H9 (cell line): Measurements from ENCODE around the gene COL28A1. TPM values are rescaled to one million over a fixed set of nuclear protein-coding genes. Genes with fewer than 3 reads are reported as not detected.

Experiments used
- DNase-seq: peaks from one replicate; pipeline ENCODE4 v3.0.0-alpha.2; 2017
- H2AFZ ChIP-seq: one replicate; pipeline ENCODE4 v1.6.1; 2013; ENCODE audit warnings: mild to moderate bottlenecking, low read length, control low read depth, moderate library complexity
- H2AK5ac ChIP-seq: 2 replicates; pipeline ENCODE4 v1.6.1; 2013; ENCODE audit warnings: low read length, control low read depth, mixed read lengths; ENCODE audit not compliant: insufficient read length
- H2BK120ac ChIP-seq: one replicate; pipeline ENCODE4 v1.6.1; 2013; ENCODE audit warnings: low read depth, mild to moderate bottlenecking, low read length, control low read depth, inconsistent platforms; ENCODE audit not compliant: poor library complexity, severe bottlenecking
- H2BK12ac ChIP-seq: 2 replicates; pipeline ENCODE4 v1.6.1; 2013; ENCODE audit warnings: low read length, control low read depth, mixed read lengths, low read depth; ENCODE audit not compliant: insufficient read length
- H2BK15ac ChIP-seq: 2 replicates; pipeline ENCODE4 v1.6.1; 2013; ENCODE audit warnings: low read depth, low read length, control low read depth
- H2BK20ac ChIP-seq: one replicate; pipeline ENCODE4 v1.6.1; 2013; ENCODE audit warnings: low read depth, mild to moderate bottlenecking, low read length, control low read depth, inconsistent platforms; ENCODE audit not compliant: poor library complexity, severe bottlenecking
- H2BK5ac ChIP-seq: 2 replicates; pipeline ENCODE4 v1.6.1; 2013; ENCODE audit warnings: low read length, control low read depth, mixed read lengths; ENCODE audit not compliant: insufficient read length
- H3K14ac ChIP-seq: 2 replicates; pipeline ENCODE4 v1.6.1; 2013; ENCODE audit warnings: low read length, control low read depth; ENCODE audit not compliant: insufficient read depth
- H3K18ac ChIP-seq: 2 replicates; pipeline ENCODE4 v1.6.1; 2013; ENCODE audit warnings: low read depth, mild to moderate bottlenecking, mixed read lengths, low read length, control low read depth; ENCODE audit not compliant: insufficient read length
- H3K23ac ChIP-seq: 2 replicates; pipeline ENCODE4 v1.6.1; 2013; ENCODE audit warnings: low read length, control low read depth, mixed read lengths, low read depth; ENCODE audit not compliant: insufficient read length
- H3K23me2 ChIP-seq: 2 replicates; pipeline ENCODE4 v1.6.1; 2013; ENCODE audit warnings: low read depth, mild to moderate bottlenecking, mixed read lengths, low read length, control low read depth; ENCODE audit not compliant: insufficient read length, poor library complexity, severe bottlenecking
- H3K27ac ChIP-seq: 2 replicates; pipeline ENCODE4 v1.5.1; 2013; ENCODE audit warnings: low read length, control low read depth, mixed read lengths, low read depth; ENCODE audit not compliant: insufficient read length
- H3K27me3 ChIP-seq: 2 replicates; pipeline ENCODE4 v1.6.1; 2013; ENCODE audit warnings: low read length, control low read depth, inconsistent platforms; ENCODE audit not compliant: insufficient read depth
- H3K4ac ChIP-seq: 2 replicates; pipeline ENCODE4 v1.6.1; 2013; ENCODE audit warnings: low read depth, mild to moderate bottlenecking, control low read depth, inconsistent platforms, low read length, moderate library complexity
- H3K4me1 ChIP-seq: 2 replicates; pipeline ENCODE4 v1.6.1; 2013; ENCODE audit warnings: low read length, control low read depth, inconsistent platforms; ENCODE audit not compliant: insufficient read depth
- H3K4me2 ChIP-seq: 2 replicates; pipeline ENCODE4 v1.6.1; 2013; ENCODE audit warnings: low read length, control low read depth, mixed read lengths; ENCODE audit not compliant: insufficient read length, insufficient read depth
- H3K56ac ChIP-seq: 2 replicates; pipeline ENCODE4 v1.6.1; 2013; ENCODE audit warnings: low read depth, mild to moderate bottlenecking, mixed read lengths, low read length, control low read depth; ENCODE audit not compliant: insufficient read length
- H3K79me1 ChIP-seq: 2 replicates; pipeline ENCODE4 v1.6.1; 2013; ENCODE audit warnings: low read depth, mild to moderate bottlenecking, moderate library complexity, low read length, control low read depth, inconsistent platforms; ENCODE audit not compliant: insufficient read depth, poor library complexity, severe bottlenecking
- H3K79me2 ChIP-seq: 2 replicates; pipeline ENCODE4 v1.6.1; 2013; ENCODE audit warnings: low read length, control low read depth, inconsistent platforms; ENCODE audit not compliant: insufficient read depth
- H3K9ac ChIP-seq: 2 replicates; pipeline ENCODE4 v1.6.1; 2013; ENCODE audit warnings: low read length, control low read depth, mixed read lengths; ENCODE audit not compliant: insufficient read length; ENCODE audit errors: extremely low read depth
- H3K9me3 ChIP-seq: one replicate; pipeline ENCODE4 v1.6.1; 2013; ENCODE audit warnings: low read depth, low read length, inconsistent platforms; ENCODE audit not compliant: control insufficient read depth
- H3T11ph ChIP-seq: one replicate; pipeline ENCODE4 v1.6.1; 2013; ENCODE audit warnings: mild to moderate bottlenecking, low read length, control low read depth, inconsistent platforms
- H4K20me1 ChIP-seq: one replicate; pipeline ENCODE4 v1.6.1; 2013; ENCODE audit not compliant: control insufficient read depth, insufficient read length, insufficient read depth
- H4K5ac ChIP-seq: 2 replicates; pipeline ENCODE4 v1.6.1; 2013; ENCODE audit warnings: low read depth, mild to moderate bottlenecking, mixed read lengths, low read length, control low read depth; ENCODE audit not compliant: insufficient read length
- H4K8ac ChIP-seq: replicated peaks from 2 replicates; pipeline ENCODE4 v1.6.1; 2013; ENCODE audit warnings: low read length, control low read depth, mixed read lengths, low read depth; ENCODE audit not compliant: insufficient read length
- H4K91ac ChIP-seq: 2 replicates; pipeline ENCODE4 v1.6.1; 2013; ENCODE audit warnings: low read depth, mild to moderate bottlenecking, moderate library complexity, mixed read lengths, low read length, control low read depth; ENCODE audit not compliant: insufficient read length
- H3K27ac Mint-ChIP-seq, 3 experiments: 2 replicates in 2 of 3; 3 replicates in 1 of 3; pipeline ENCODE4 v1.8.0; 2020 to 2021; ENCODE audit warnings: mixed read lengths in 3 of 3, mild to moderate bottlenecking in 1 of 3, moderate library complexity in 1 of 3
- H3K27me3 Mint-ChIP-seq: 2 replicates; pipeline ENCODE4 v1.8.0; 2021; ENCODE audit warnings: low read depth, mild to moderate bottlenecking, moderate library complexity, mixed read lengths
- H3K36me3 Mint-ChIP-seq, 3 experiments: 2 replicates in 2 of 3; 3 replicates in 1 of 3; pipeline ENCODE4 v1.8.0; 2020 to 2021; ENCODE audit warnings: low read depth in 3 of 3, mixed read lengths in 3 of 3; ENCODE audit not compliant: insufficient read depth in 1 of 3
- H3K4me1 Mint-ChIP-seq, 2 experiments: 2 replicates each; pipeline ENCODE4 v1.8.0; 2020; ENCODE audit warnings: mixed read lengths in 2 of 2
- H3K4me3 Mint-ChIP-seq, 2 experiments: 2 replicates in 1 of 2; 3 replicates in 1 of 2; pipeline ENCODE4 v1.8.0; 2020 to 2021; ENCODE audit warnings: mild to moderate bottlenecking in 2 of 2, mixed read lengths in 2 of 2, moderate library complexity in 1 of 2
- H3K9me3 Mint-ChIP-seq, 2 experiments: 2 replicates in 1 of 2; 3 replicates in 1 of 2; pipeline ENCODE4 v1.8.0; 2020; ENCODE audit warnings: mild to moderate bottlenecking in 2 of 2, mixed read lengths in 2 of 2, moderate library complexity in 1 of 2
- WGBS: extraction: QIAGEN DNeasy Blood & Tissue Kit; methylation state at CpG from one replicate; pipeline ENCODE4 v1.1.7; 2013; ENCODE audit warnings: missing lambda C conversion rate, low lambda C conversion rate, mixed read lengths; ENCODE audit not compliant: insufficient read length; ENCODE audit errors: extremely low coverage; 5-methylcytosine and 5-hydroxymethylcytosine counted together
- total RNA-seq: library from RNA; stranded (reverse); gene quantifications from 2 replicates; pipeline ENCODE4 v1.2.1, GENCODE V29; 2021
- TF ChIP-seq, protein P1 (sequence below): fragments of 200-600 bp; sonication (generic); conservative IDR thresholded peaks from 3 replicates; pipeline ENCODE4 v1.8.0; 2021; ENCODE audit warnings: antibody characterized with exemption, mild to moderate bottlenecking

Gene COL28A1
- total RNA-seq, 1 experiment from 2014 or later = 0.66 TPM

DNA sequence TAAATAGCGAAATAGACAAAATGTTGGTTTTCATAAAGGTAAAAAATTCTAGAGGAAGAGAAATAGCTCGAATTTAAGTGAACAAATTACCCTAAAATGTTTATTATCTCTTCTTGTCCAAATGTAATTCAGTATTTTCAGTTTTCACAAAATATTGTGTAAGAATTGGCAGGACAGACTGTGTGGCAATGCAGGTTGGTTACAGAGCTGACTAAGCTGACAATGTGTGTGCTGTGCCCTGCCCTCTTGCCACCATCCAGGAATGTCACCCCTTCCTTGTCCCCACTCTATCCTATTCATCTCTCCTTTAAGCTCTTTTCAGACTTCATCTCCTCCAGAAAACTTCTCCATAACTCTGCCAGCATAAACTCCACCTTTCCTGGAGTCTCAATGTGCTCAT, 46.1 kb downstream of the COL28A1 start:
- WGBS = no CpG with 5 or more reads among the region's 2 CpGs
- no peak overlapping the region for H2BK120ac ChIP-seq
- H3K9me3 ChIP-seq = no peaks in the 10 kb centered on the region
- Mint-ChIP-seq H3K36me3 (peaks cover 0 to 8% (median 4%) of the 10 kb centered on the region in 3 experiments; a peak in 4 of 7 replicates), H3K27me3 (no peaks in the 10 kb centered on the region), H3K9me3 (peaks cover 15 to 18% of the 10 kb centered on the region in 2 experiments; a peak in 4 of 5 replicates), H3K4me1 (peaks cover 6 to 7% of the 10 kb centered on the region in 2 experiments; a peak in 3 of 4 replicates), H3K27ac (no peak overlapping the region), H3K4me3 (no peak overlapping the region)
- no peak overlapping the region for H2BK20ac ChIP-seq
- no peak overlapping the region for H3K14ac ChIP-seq
- no peaks in the 10 kb centered on the region for H3K4me1 ChIP-seq
- no peak overlapping the region for H4K8ac ChIP-seq
- H2BK5ac ChIP-seq = no peak overlapping the region
- no peaks in the 10 kb centered on the region for H3K23me2 ChIP-seq
- H3K4ac ChIP-seq = no peak overlapping the region
- no peak overlapping the region for H3K56ac ChIP-seq
- no peaks in the 10 kb centered on the region for H3K79me1 ChIP-seq
- no peak overlapping the region for H2AK5ac ChIP-seq
- H4K5ac ChIP-seq = no peak overlapping the region
- no peaks in the 10 kb centered on the region for H3K79me2 ChIP-seq
- H3K27ac ChIP-seq = no peak overlapping the region
- no peak overlapping the region for H3T11ph ChIP-seq
- H3K18ac ChIP-seq = no peak overlapping the region
- no peak overlapping the region for H3K23ac ChIP-seq
- no peak overlapping the region for H3K9ac ChIP-seq
- H3K27me3 ChIP-seq = no peaks in the 10 kb centered on the region
- H2AFZ ChIP-seq = no peak overlapping the region
- H3K4me2 ChIP-seq = no peak overlapping the region
- H4K91ac ChIP-seq = no peak overlapping the region
- no peaks in the 10 kb centered on the region for H4K20me1 ChIP-seq
- no peak overlapping the region for H2BK12ac ChIP-seq
- no peak overlapping the region for H2BK15ac ChIP-seq
- DNase-seq = no peak
- TF ChIP-seq, protein P1, sequence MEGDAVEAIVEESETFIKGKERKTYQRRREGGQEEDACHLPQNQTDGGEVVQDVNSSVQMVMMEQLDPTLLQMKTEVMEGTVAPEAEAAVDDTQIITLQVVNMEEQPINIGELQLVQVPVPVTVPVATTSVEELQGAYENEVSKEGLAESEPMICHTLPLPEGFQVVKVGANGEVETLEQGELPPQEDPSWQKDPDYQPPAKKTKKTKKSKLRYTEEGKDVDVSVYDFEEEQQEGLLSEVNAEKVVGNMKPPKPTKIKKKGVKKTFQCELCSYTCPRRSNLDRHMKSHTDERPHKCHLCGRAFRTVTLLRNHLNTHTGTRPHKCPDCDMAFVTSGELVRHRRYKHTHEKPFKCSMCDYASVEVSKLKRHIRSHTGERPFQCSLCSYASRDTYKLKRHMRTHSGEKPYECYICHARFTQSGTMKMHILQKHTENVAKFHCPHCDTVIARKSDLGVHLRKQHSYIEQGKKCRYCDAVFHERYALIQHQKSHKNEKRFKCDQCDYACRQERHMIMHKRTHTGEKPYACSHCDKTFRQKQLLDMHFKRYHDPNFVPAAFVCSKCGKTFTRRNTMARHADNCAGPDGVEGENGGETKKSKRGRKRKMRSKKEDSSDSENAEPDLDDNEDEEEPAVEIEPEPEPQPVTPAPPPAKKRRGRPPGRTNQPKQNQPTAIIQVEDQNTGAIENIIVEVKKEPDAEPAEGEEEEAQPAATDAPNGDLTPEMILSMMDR = no peak
